ENCODE measurements around the gene OPCML. TPM values are rescaled to one million over a fixed set of nuclear protein-coding genes. Genes with fewer than 3 reads are reported as not detected.

OPCML gene
- total RNA-seq, 5 donors from 2014 or later (not counting 1 experiment from before 2014, with no cell fraction given) = not detected

GRCh38 chr11:133476570-133477250, 55.6 kb downstream of the OPCML start:
- Mint-ChIP-seq H3K9me3 (peaks cover 3 to 16% (median 10%) of the 10 kb centered on the region in 3 donors), H3K36me3 (no peaks in the 10 kb centered on the region), H3K4me3 (no peak overlapping the region), H3K4me1 (no peaks in the 10 kb centered on the region), H3K27me3 (peaks cover 0 to 14% of the 10 kb centered on the region in 2 donors), H3K27ac (no peak overlapping the region)
- ChIA-PET CTCF (no interaction called here), POLR2A (no interaction called here)
- no peaks in the 10 kb centered on the region for H3K4me1 ChIP-seq (ENCODE audit: control insufficient read depth in 1 of 2, extremely low read depth in 1 of 2, insufficient read depth in 2 of 2, low read length in 2 of 2)
- no peaks in the 10 kb centered on the region for H3K9me3 ChIP-seq
- no peak overlapping the region for H3K4me3 ChIP-seq (ENCODE audit: control insufficient read depth in 1 of 2, extremely low read depth in 1 of 2, low read length in 1 of 2)
- no peaks in the 10 kb centered on the region for H3K36me3 ChIP-seq (ENCODE audit: control insufficient read depth in 2 of 2, extremely low read depth in 1 of 2, insufficient read depth in 1 of 2, low read length in 1 of 2)
- WGBS (ENCODE audit: insufficient coverage) = 73% methylated on average over 2 of the region's 11 CpGs
- H3K27me3 ChIP-seq (replicated peaks in 1 of 2; ENCODE audit: control insufficient read depth in 2 of 2, extremely low read depth in 1 of 2, insufficient read depth in 2 of 2, low read length in 1 of 2) = no peaks in the 10 kb centered on the region
- DNase-seq (no peak), ATAC-seq (replicated peaks in 1 of 4) (no peak)
- H3K27ac ChIP-seq (ENCODE audit: low read length) = no peak overlapping the region

DNA sequence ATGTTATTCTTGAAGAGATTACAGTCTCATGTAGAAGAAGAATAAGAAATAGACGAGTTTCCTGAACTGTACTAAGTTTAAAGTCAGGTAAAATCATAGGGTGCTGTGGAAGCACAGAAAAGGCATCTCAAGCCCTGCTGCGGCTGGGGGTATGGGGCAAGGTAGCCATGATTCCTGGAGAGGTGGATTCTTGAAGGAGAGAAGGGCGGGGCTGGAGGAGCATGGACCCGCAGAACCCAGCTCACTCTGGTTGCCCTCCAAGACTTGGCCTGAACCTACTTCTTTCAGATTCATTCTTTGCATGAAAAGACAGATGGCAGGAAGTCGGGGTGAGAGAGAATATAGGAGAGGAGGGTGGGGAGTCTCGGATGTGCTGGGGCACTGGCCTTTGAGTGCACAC, 57.8 kb downstream of the OPCML start:
- Mint-ChIP-seq H3K27ac (no peak overlapping the region), H3K27me3 (peaks cover 0 to 3% of the 10 kb centered on the region in 2 donors), H3K4me3 (no peak overlapping the region), H3K36me3 (no peaks in the 10 kb centered on the region), H3K4me1 (no peaks in the 10 kb centered on the region), H3K9me3 (peaks cover 0 to 12% (median 3%) of the 10 kb centered on the region in 3 donors)
- ChIA-PET POLR2A (no interaction called here), CTCF (no interaction called here)
- WGBS (ENCODE audit: insufficient coverage) = 71% methylated on average over 4 of the region's 6 CpGs
- no peaks in the 10 kb centered on the region for H3K9me3 ChIP-seq
- no peaks in the 10 kb centered on the region for H3K27me3 ChIP-seq (replicated peaks in 1 of 2; ENCODE audit: control insufficient read depth in 2 of 2, extremely low read depth in 1 of 2, insufficient read depth in 2 of 2, low read length in 1 of 2)
- no peaks in the 10 kb centered on the region for H3K36me3 ChIP-seq (ENCODE audit: control insufficient read depth in 2 of 2, extremely low read depth in 1 of 2, insufficient read depth in 1 of 2, low read length in 1 of 2)
- ATAC-seq (replicated peaks in 1 of 4) (no peak), DNase-seq (no peak)
- no peaks in the 10 kb centered on the region for H3K4me1 ChIP-seq (ENCODE audit: control insufficient read depth in 1 of 2, extremely low read depth in 1 of 2, insufficient read depth in 2 of 2, low read length in 2 of 2)
- H3K27ac ChIP-seq (ENCODE audit: low read length) = no peak overlapping the region
- no peak overlapping the region for H3K4me3 ChIP-seq (ENCODE audit: control insufficient read depth in 1 of 2, extremely low read depth in 1 of 2, low read length in 1 of 2)

DNA sequence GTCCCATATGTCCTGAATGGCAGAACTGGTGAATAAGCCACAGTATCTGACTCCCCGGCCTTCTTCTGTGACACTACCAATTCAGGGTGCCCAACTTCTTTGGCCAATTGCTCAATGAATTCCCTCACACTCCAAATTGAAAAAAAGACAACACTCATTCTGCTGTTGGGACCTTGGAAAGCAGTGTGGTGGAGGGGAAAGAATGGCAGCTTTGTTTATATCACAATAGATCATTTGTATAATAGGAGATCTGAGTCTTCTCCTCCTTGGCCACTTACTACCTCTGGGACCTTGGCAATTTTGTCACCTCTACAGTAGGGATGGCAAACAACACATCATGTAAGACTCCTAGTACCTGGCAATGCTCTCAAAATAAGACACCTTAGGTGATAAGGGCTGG, 64.6 kb downstream of the OPCML start:
- no peaks in the 10 kb centered on the region for H3K36me3 Mint-ChIP-seq
- H3K4me3 ChIP-seq (ENCODE audit: control insufficient read depth in 1 of 2, extremely low read depth in 1 of 2, low read length in 1 of 2) = no peak overlapping the region
- ATAC-seq (replicated peaks in 1 of 4) (no peak), DNase-seq (no peak)
- ChIA-PET POLR2A (no interaction called here), CTCF (no interaction called here)
- no peaks in the 10 kb centered on the region for H3K4me1 Mint-ChIP-seq
- no peak overlapping the region for H3K27ac ChIP-seq (ENCODE audit: low read length)
- no CpG with 5 or more reads among the region's 1 CpG for WGBS (ENCODE audit: insufficient coverage)
- H3K27me3 Mint-ChIP-seq = no peaks in the 10 kb centered on the region
- H3K27ac Mint-ChIP-seq = no peak overlapping the region
- H3K27me3 ChIP-seq (replicated peaks in 1 of 2; ENCODE audit: control insufficient read depth in 2 of 2, extremely low read depth in 1 of 2, insufficient read depth in 2 of 2, low read length in 1 of 2) = peaks cover 0 to 4% of the 10 kb centered on the region in 2 experiments
- peaks cover 0 to 21% (median 5%) of the 10 kb centered on the region in 3 donors for H3K9me3 Mint-ChIP-seq
- no peaks in the 10 kb centered on the region for H3K4me1 ChIP-seq (ENCODE audit: control insufficient read depth in 1 of 2, extremely low read depth in 1 of 2, insufficient read depth in 2 of 2, low read length in 2 of 2)
- no peaks in the 10 kb centered on the region for H3K9me3 ChIP-seq
- no peaks in the 10 kb centered on the region for H3K36me3 ChIP-seq (ENCODE audit: control insufficient read depth in 2 of 2, extremely low read depth in 1 of 2, insufficient read depth in 1 of 2, low read length in 1 of 2)
- no peak overlapping the region for H3K4me3 Mint-ChIP-seq

DNA sequence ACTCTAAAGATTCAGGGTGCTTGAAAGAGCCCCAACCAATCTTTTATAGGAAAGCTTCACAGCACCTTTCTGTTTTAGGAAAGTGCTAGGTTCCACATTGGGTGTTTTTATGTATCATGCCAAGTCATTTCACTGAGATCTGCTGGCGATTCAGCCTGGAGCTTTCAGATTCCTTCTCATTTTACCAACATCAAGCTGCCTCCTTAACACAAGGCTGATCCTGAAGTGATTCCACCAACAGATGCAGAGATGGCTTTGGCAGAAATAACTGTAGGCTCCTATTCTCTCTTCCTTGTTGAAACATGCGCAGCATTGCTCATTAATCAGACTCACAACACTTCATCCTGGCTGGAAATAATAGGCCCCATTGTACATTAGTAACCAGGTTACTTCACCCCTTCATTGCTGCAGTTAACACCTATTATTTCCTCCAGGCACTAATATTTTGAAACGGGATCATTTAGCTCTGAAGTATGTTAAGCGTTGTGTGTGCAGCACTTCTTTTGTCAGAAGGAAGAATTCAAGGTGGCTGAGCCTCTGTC, 89.0 kb downstream of the OPCML start:
- Mint-ChIP-seq H3K27me3 (no peaks in the 10 kb centered on the region), H3K9me3 (peaks cover 3 to 7% (median 4%) of the 10 kb centered on the region in 3 donors), H3K4me1 (no peaks in the 10 kb centered on the region), H3K36me3 (no peaks in the 10 kb centered on the region), H3K27ac (no peak overlapping the region), H3K4me3 (no peak overlapping the region)
- ATAC-seq (replicated peaks in 1 of 4) = no peak
- ChIA-PET CTCF (no interaction called here), POLR2A (no interaction called here)
- no peak for DNase-seq
- Histone ChIP-seq H3K9me3 (no peaks in the 10 kb centered on the region), H3K36me3 (ENCODE audit: control insufficient read depth in 2 of 2, extremely low read depth in 1 of 2, insufficient read depth in 1 of 2, low read length in 1 of 2) (no peaks in the 10 kb centered on the region), H3K27ac (ENCODE audit: low read length) (no peak overlapping the region), H3K4me1 (ENCODE audit: control insufficient read depth in 1 of 2, extremely low read depth in 1 of 2, insufficient read depth in 2 of 2, low read length in 2 of 2) (no peaks in the 10 kb centered on the region), H3K27me3 (replicated peaks in 1 of 2; ENCODE audit: control insufficient read depth in 2 of 2, extremely low read depth in 1 of 2, insufficient read depth in 2 of 2, low read length in 1 of 2) (no peaks in the 10 kb centered on the region), H3K4me3 (ENCODE audit: control insufficient read depth in 1 of 2, extremely low read depth in 1 of 2, low read length in 1 of 2) (no peak overlapping the region)
- WGBS (ENCODE audit: insufficient coverage) = 100% methylated on average over 2 of the region's 4 CpGs

DNA sequence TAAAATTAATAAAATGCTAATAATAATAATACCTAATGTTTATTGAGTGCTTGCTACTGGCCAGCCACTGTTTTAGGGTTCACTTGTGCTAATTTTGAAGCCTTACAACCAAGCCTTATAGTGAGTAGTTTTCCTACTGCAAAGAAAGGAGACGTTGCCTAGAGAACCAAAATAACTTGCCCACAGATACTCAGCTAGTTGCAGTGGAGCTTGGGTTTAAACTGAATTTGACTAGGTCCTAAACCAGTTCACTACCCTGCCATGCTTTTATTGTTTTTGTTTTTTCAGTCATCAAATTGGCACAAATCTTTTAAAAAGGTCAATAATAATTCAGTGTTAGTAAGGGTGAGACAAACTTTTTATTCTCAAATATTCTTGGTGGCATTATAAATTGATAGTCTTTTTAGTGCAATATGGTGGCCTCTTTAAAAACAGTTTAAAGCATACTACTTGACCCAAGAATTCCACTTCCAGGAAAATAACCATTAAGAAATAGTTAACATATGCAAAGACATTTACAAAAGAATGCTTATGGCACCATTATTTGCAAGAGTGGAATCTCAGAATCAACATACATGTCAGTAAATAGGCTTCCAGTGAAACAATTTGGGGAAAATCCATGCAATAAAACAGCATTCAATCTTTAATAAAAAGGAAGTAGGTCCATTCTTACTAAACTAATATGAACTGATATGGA, 90.2 kb downstream of the OPCML start:
- H3K9me3 Mint-ChIP-seq = peaks cover 0 to 3% (median 0%) of the 10 kb centered on the region in 3 donors
- H3K4me3 Mint-ChIP-seq = no peak overlapping the region
- Histone ChIP-seq H3K4me3 (ENCODE audit: control insufficient read depth in 1 of 2, extremely low read depth in 1 of 2, low read length in 1 of 2) (no peak overlapping the region), H3K27me3 (replicated peaks in 1 of 2; ENCODE audit: control insufficient read depth in 2 of 2, extremely low read depth in 1 of 2, insufficient read depth in 2 of 2, low read length in 1 of 2) (no peaks in the 10 kb centered on the region), H3K36me3 (ENCODE audit: control insufficient read depth in 2 of 2, extremely low read depth in 1 of 2, insufficient read depth in 1 of 2, low read length in 1 of 2) (no peaks in the 10 kb centered on the region), H3K9me3 (no peaks in the 10 kb centered on the region), H3K4me1 (ENCODE audit: control insufficient read depth in 1 of 2, extremely low read depth in 1 of 2, insufficient read depth in 2 of 2, low read length in 2 of 2) (no peaks in the 10 kb centered on the region), H3K27ac (ENCODE audit: low read length) (no peak overlapping the region)
- H3K27ac Mint-ChIP-seq = no peak overlapping the region
- H3K36me3 Mint-ChIP-seq = no peaks in the 10 kb centered on the region
- no CpG with 5 or more reads among the region's 1 CpG for WGBS (ENCODE audit: insufficient coverage)
- no peaks in the 10 kb centered on the region for H3K27me3 Mint-ChIP-seq
- no peak for ATAC-seq (replicated peaks in 1 of 4)
- CTCF ChIA-PET = no interaction called here
- DNase-seq = no peak
- H3K4me1 Mint-ChIP-seq = no peaks in the 10 kb centered on the region
- POLR2A ChIA-PET = no interaction called here

DNA sequence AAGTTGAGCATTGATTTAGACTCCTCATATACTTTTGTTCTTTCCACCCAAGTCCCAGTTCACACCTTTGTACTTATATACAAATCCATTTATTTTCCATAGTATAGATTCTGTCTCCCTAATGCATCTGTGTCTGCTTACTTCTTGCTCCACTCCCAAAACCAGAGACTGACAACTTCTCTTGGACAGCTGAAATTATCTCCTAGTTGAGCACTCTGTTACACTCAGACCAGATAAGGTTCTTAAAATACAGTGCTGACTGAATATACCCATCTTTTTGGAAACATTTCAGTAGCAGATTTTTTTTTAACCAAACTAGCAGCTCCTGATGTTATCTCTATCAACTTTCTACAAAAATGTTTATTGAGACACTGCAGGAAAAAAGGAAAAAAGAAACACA, 106.3 kb downstream of the OPCML start:
- Mint-ChIP-seq H3K9me3 (peaks cover 0 to 8% (median 0%) of the 10 kb centered on the region in 3 donors), H3K4me1 (no peaks in the 10 kb centered on the region), H3K4me3 (no peak overlapping the region), H3K27me3 (no peaks in the 10 kb centered on the region), H3K27ac (no peak overlapping the region), H3K36me3 (no peaks in the 10 kb centered on the region)
- Histone ChIP-seq H3K36me3 (ENCODE audit: control insufficient read depth in 2 of 2, extremely low read depth in 1 of 2, insufficient read depth in 1 of 2, low read length in 1 of 2) (no peaks in the 10 kb centered on the region), H3K4me1 (ENCODE audit: control insufficient read depth in 1 of 2, extremely low read depth in 1 of 2, insufficient read depth in 2 of 2, low read length in 2 of 2) (no peaks in the 10 kb centered on the region), H3K27ac (ENCODE audit: low read length) (no peak overlapping the region), H3K27me3 (replicated peaks in 1 of 2; ENCODE audit: control insufficient read depth in 2 of 2, extremely low read depth in 1 of 2, insufficient read depth in 2 of 2, low read length in 1 of 2) (peaks cover 0 to 2% of the 10 kb centered on the region in 2 experiments), H3K4me3 (ENCODE audit: control insufficient read depth in 1 of 2, extremely low read depth in 1 of 2, low read length in 1 of 2) (no peak overlapping the region), H3K9me3 (no peaks in the 10 kb centered on the region)
- CTCF ChIA-PET = no interaction called here
- DNase-seq (no peak), ATAC-seq (replicated peaks in 1 of 4) (no peak)
- POLR2A ChIA-PET = no interaction called here
